HG02642 (cell line): ENCODE results near the gene NXF1.

Experiments used
- ATAC-seq: cut with Tn5 transposase; IDR thresholded peaks from one replicate; pipeline ENCODE4 v1.9.1; 2021; ENCODE audit warnings: mild to moderate bottlenecking; ENCODE audit not compliant: unreplicated experiment, poor library complexity

Gene NXF1

DNA sequence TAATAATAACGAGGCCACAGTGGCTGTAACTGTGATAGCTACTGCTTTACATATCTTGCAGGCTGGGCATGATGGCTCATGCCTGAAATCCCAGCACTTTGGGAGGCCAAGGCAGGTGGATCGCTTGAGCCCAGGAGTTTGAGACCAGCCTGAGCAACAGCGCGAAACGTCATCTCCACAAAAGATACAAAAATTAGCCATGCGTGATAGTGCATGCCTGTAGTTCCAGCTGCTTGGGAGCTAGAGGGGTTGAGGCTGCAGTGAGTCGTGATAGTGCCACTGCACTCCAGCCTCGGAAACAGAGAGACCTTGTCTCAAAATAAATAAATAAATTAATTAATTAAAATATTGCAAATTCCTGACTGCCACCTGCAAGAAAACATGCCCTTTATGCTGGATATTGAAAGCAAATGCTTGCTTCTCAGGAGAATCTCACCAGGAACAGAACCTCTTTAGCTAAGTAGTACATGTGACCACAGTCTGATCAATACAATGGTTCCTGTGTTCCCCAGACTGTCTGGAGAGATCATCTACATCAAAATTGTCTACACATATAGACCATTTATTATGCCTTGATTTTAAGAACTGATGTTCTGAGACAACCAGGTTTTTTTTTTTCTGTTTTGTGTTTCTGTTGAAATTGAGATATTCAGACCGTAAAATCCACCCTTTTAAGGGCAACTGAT, 57.6 kb downstream of the NXF1 start:
- no peak for ATAC-seq
